Glutamatergic neuron (in vitro differentiated cells): ENCODE data around the gene SAFB. TPM values are rescaled to one million over a fixed set of nuclear protein-coding genes. Genes with fewer than 3 reads are reported as not detected.

Experiments used
- DNase-seq: peaks from one replicate; pipeline ENCODE4 v3.0.0; 2022
- H3K27ac Mint-ChIP-seq: one replicate; pipeline ENCODE4 v1.8.0; 2020; ENCODE audit warnings: mild to moderate bottlenecking, mixed read lengths, inconsistent platforms; ENCODE audit not compliant: unreplicated experiment
- H3K27me3 Mint-ChIP-seq: one replicate; pipeline ENCODE4 v1.8.0; 2020; ENCODE audit warnings: mild to moderate bottlenecking, moderate library complexity, mixed read lengths, inconsistent platforms; ENCODE audit not compliant: unreplicated experiment
- H3K36me3 Mint-ChIP-seq: one replicate; pipeline ENCODE4 v1.8.0; 2020; ENCODE audit warnings: mild to moderate bottlenecking, mixed read lengths, inconsistent platforms; ENCODE audit not compliant: unreplicated experiment
- H3K4me1 Mint-ChIP-seq: one replicate; pipeline ENCODE4 v1.8.0; 2020; ENCODE audit warnings: mild to moderate bottlenecking, low read depth, mixed read lengths, inconsistent platforms; ENCODE audit not compliant: unreplicated experiment
- H3K4me3 Mint-ChIP-seq: one replicate; pipeline ENCODE4 v1.8.0; 2020; ENCODE audit warnings: mild to moderate bottlenecking, mixed read lengths, inconsistent platforms; ENCODE audit not compliant: unreplicated experiment
- H3K9me3 Mint-ChIP-seq: one replicate; pipeline ENCODE4 v1.8.0; 2020; ENCODE audit warnings: mild to moderate bottlenecking, moderate library complexity, mixed read lengths, inconsistent platforms; ENCODE audit not compliant: unreplicated experiment
- total RNA-seq: library from RNA; stranded (reverse); fragmentation: NEBNext Ultra II Directional; extraction: Animal tissue kit (Norgen Biotek cat#: 25700); gene quantifications from one replicate; pipeline ENCODE4 v1.2.1, GENCODE V29; 2021; ENCODE audit not compliant: unreplicated experiment
- TF ChIP-seq, protein P1 (sequence below): fragments of 200-600 bp; sonication (generic); IDR thresholded peaks from one replicate; pipeline ENCODE4 v1.5.0; 2021; ENCODE audit not compliant: partially characterized antibody, unreplicated experiment

SAFB gene
- total RNA-seq, 1 donor from 2014 or later, result 133 TPM

DNA sequence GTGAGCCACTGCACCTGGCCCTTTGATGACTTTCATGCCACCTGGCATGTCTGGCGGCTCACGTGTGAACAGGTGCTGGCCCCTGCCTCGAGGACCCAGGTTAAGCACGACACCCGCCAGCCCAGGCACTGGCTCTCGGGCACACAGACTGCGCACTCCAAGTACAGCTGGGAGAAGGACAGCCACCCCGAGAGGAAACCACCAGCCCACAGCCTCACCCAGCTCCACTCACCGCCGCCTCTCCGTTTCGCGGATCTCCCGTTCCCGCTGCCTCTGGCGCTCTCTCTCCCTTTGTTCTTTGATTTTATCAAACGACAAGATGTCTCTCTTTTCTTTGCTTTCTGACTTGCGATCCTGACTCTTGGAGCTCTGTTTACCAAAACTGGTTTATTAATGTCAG, 27.8 kb upstream of the SAFB start:
- Mint-ChIP-seq H3K4me1 (peaks cover 2% of the 10 kb centered on the region), H3K36me3 (peaks cover 6% of the 10 kb centered on the region), H3K4me3 (no peak overlapping the region), H3K9me3 (no peaks in the 10 kb centered on the region), H3K27me3 (no peaks in the 10 kb centered on the region), H3K27ac (peak overlapping the region; percentile 36)
- TF ChIP-seq, protein P1, sequence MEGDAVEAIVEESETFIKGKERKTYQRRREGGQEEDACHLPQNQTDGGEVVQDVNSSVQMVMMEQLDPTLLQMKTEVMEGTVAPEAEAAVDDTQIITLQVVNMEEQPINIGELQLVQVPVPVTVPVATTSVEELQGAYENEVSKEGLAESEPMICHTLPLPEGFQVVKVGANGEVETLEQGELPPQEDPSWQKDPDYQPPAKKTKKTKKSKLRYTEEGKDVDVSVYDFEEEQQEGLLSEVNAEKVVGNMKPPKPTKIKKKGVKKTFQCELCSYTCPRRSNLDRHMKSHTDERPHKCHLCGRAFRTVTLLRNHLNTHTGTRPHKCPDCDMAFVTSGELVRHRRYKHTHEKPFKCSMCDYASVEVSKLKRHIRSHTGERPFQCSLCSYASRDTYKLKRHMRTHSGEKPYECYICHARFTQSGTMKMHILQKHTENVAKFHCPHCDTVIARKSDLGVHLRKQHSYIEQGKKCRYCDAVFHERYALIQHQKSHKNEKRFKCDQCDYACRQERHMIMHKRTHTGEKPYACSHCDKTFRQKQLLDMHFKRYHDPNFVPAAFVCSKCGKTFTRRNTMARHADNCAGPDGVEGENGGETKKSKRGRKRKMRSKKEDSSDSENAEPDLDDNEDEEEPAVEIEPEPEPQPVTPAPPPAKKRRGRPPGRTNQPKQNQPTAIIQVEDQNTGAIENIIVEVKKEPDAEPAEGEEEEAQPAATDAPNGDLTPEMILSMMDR, result no peak
- DNase-seq, result no peak

DNA sequence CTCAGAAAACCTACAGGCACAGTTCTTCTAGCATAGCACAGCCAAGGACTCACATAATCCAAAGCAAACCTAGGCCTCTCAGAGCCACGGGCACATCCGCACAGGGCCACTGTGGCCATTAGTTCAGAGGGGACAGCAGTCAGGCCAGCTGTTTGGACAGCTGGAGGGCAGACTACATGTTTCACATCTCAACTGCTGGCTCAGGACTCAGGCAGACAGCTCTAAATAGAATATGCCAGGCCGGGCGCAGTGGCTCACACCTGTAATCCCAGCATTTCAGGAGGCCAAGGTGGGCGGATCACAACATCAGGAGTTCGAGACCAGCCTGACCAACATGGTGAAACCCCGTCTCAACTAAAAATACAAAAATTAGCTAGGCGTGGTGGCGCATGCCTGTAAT, 27.1 kb upstream of the SAFB start:
- Mint-ChIP-seq H3K4me3 (no peak overlapping the region), H3K27ac (no peak overlapping the region), H3K9me3 (no peaks in the 10 kb centered on the region), H3K27me3 (no peaks in the 10 kb centered on the region), H3K4me1 (peaks cover 2% of the 10 kb centered on the region), H3K36me3 (peaks cover 9% of the 10 kb centered on the region)
- no peak for DNase-seq
- TF ChIP-seq, protein P1, result no peak

DNA sequence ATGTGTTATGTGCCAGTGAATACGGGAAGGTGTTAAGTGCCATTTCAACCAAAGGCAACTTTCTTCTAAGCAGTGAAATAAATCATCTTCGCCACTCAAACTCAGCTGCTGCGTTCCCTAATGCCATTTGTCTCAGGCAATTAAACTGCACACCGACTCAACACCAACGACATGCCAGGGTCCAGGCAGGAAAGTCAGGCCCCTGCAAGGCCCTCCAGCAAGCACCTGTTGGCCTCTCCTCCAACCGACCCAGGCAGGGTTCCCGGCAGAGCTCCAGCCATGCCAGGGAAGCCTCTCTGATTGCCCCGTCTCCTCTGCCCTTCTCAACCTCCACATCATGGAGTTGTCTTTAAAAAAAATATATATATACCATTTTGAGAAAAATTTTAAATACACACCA, 22.1 kb upstream of the SAFB start:
- peaks cover 3% of the 10 kb centered on the region for H3K4me1 Mint-ChIP-seq
- no peak overlapping the region for H3K27ac Mint-ChIP-seq
- peaks cover 9% of the 10 kb centered on the region for H3K36me3 Mint-ChIP-seq
- TF ChIP-seq, protein P1, result no peak
- H3K9me3 Mint-ChIP-seq, result peaks cover 2% of the 10 kb centered on the region
- no peak overlapping the region for H3K4me3 Mint-ChIP-seq
- DNase-seq, result no peak
- H3K27me3 Mint-ChIP-seq, result no peaks in the 10 kb centered on the region

DNA sequence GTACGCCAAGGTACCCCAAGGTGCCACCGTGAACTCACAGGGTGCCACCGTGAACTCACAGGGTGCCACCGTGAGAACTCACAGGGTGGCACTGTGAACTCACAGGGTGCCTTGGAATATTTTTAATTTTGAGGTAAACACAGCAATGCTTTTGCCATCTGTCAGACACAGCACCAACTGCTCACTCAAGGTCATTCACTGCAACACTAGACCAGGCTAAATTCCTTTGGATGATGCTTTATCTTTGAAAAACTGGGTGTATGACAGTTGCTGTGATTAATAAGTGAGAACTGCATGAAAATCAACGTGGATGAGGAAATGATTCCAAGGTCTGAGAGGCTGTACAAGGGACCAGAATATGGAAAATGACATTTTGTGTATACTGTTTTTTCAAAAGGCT, 19.3 kb upstream of the SAFB start:
- Mint-ChIP-seq H3K27me3 (no peaks in the 10 kb centered on the region), H3K9me3 (peaks cover 2% of the 10 kb centered on the region), H3K4me3 (no peak overlapping the region), H3K4me1 (peaks cover 3% of the 10 kb centered on the region), H3K27ac (no peak overlapping the region), H3K36me3 (peaks cover 9% of the 10 kb centered on the region)
- TF ChIP-seq, protein P1, result no peak
- DNase-seq, result no peak

DNA sequence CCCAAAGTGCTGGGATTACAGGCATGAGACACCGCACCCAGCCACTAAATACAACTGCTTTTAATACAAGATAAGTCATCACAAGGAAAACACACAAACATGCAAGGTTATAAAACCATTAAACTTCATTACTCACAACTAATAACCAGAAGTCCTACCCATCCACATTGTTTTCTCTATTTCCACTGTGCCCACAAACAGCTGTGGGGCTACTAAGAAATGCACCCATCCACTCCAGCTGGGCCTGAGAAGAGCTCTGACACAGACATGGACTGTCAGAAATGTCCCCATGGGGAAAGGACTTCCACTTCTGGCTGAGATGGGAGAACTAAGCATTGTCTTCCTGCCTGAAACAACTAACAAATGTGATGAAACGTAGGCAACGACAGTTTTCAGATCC, 17.5 kb upstream of the SAFB start:
- peaks cover 2% of the 10 kb centered on the region for H3K9me3 Mint-ChIP-seq
- DNase-seq, result no peak
- no peak overlapping the region for H3K4me3 Mint-ChIP-seq
- peaks cover under 1% of the 10 kb centered on the region for H3K36me3 Mint-ChIP-seq
- TF ChIP-seq, protein P1, result no peak
- H3K4me1 Mint-ChIP-seq, result peaks cover 3% of the 10 kb centered on the region
- no peak overlapping the region for H3K27ac Mint-ChIP-seq
- no peaks in the 10 kb centered on the region for H3K27me3 Mint-ChIP-seq
